HepG2 (cell line): ENCODE data around the gene FNDC7. TPM values are rescaled to one million over a fixed set of nuclear protein-coding genes. Genes with fewer than 3 reads are reported as not detected.
A peak's percentile ranks its signal among the peaks of the same experiment; 100 is the strongest.

Source experiments
- ATAC-seq: fragments of 200-7000 bp; cut with Tn5 transposase; 3 replicates; pipeline ENCODE4 v1.9.1; 2020; ENCODE audit warnings: mild to moderate bottlenecking, moderate library complexity
- BruUV-seq: library from RNA; stranded (reverse); fragments of 400-500 nt; replicated peaks from 2 replicates; lab custom pipeline; 2021; lab: Mats Ljungman, UMichigan
- CTCF ChIA-PET: fragments of 300-600 bp; formaldehyde crosslinking; extraction: SDS; loops from one replicate; lab custom pipeline; 2021; ENCODE audit warnings: low total read pairs, inconsistent platforms, low intra/inter-chr PET ratio; lab: Yijun Ruan, JAX
- POLR2A ChIA-PET: fragments of 350-600 bp; sonication (Branson Sonifier 250); formaldehyde crosslinking; loops from one replicate; lab custom pipeline; 2020; ENCODE audit warnings: antibody characterized with exemption, inconsistent platforms; lab: Yijun Ruan, JAX
- DNase-seq: peaks from one replicate; pipeline ENCODE4 v3.0.0-alpha.2; 2015; ENCODE audit warnings: low spot score
- FAIRE-seq: peaks from 3 replicates; lab custom pipeline; 2011; peaks lifted over from hg19 to GRCh38; lab: Jason Lieb, UNC
- H2AFZ ChIP-seq: one replicate; pipeline ENCODE4 v1.6.1; 2011; ENCODE audit warnings: low read length, inconsistent platforms
- H3K27ac ChIP-seq: fragments of 300-600 bp; 3 replicates; pipeline ENCODE4 v1.8.0; 2011; ENCODE audit warnings: mixed run types, mild to moderate bottlenecking, mixed read lengths, low read length, inconsistent platforms; ENCODE audit not compliant: insufficient read depth; ENCODE audit errors: extremely low read length
- H3K27me3 ChIP-seq, 2 experiments: fragments of 200-600 bp in 1 of 2; 2 replicates in 1 of 2; 3 replicates in 1 of 2; pipeline versions ENCODE4 v1.6.0 to v1.8.0; 2011; ENCODE audit warnings: low read length in 2 of 2, mild to moderate bottlenecking in 2 of 2, moderate library complexity in 2 of 2, inconsistent platforms in 1 of 2; ENCODE audit not compliant: insufficient read depth in 2 of 2, control insufficient read depth in 1 of 2
- H3K36me3 ChIP-seq, 2 experiments: fragments of 200-600 bp in 1 of 2; replicated peaks in 1 of 2; 2 replicates in 1 of 2; 3 replicates in 1 of 2; pipeline versions ENCODE4 v1.5.1 to v1.8.0; 2011; ENCODE audit warnings: low read length in 2 of 2, inconsistent platforms in 1 of 2; ENCODE audit not compliant: insufficient read depth in 2 of 2, control insufficient read depth in 1 of 2
- H3K4me1 ChIP-seq: 2 replicates; pipeline ENCODE4 v1.5.1; 2012; ENCODE audit warnings: low read length, inconsistent platforms; ENCODE audit not compliant: insufficient read depth
- H3K4me2 ChIP-seq: 2 replicates; pipeline ENCODE4 v1.6.0; 2011; ENCODE audit warnings: low read depth, low read length, inconsistent platforms
- H3K4me3 ChIP-seq, 3 experiments: fragments of 200-600 bp in 1 of 3; sonication (generic), shearing (Covaris generic) in 1 of 3; replicated peaks in 1 of 3; 2 replicates each; pipeline ENCODE4 v1.5.1; 2011 to 2016; ENCODE audit warnings: low read length in 3 of 3, inconsistent platforms in 2 of 3, low read depth in 2 of 3, mild to moderate bottlenecking in 2 of 3, control low read depth in 1 of 3, mixed read lengths in 1 of 3; ENCODE audit not compliant: insufficient read depth in 1 of 3
- H3K79me2 ChIP-seq: one replicate; pipeline ENCODE4 v1.6.1; 2011; ENCODE audit warnings: low read length, inconsistent platforms; ENCODE audit not compliant: insufficient read depth
- H3K9ac ChIP-seq: 2 replicates; pipeline ENCODE4 v1.6.0; 2011; ENCODE audit warnings: mild to moderate bottlenecking, low read depth, low read length, inconsistent platforms; ENCODE audit not compliant: insufficient read depth
- H3K9me3 ChIP-seq: 2 replicates; pipeline ENCODE4 v1.5.1; 2012; ENCODE audit warnings: mild to moderate bottlenecking, low read length
- H4K20me1 ChIP-seq: 2 replicates; pipeline ENCODE4 v1.6.0; 2011; ENCODE audit warnings: inconsistent platforms, mild to moderate bottlenecking, low read length, moderate library complexity; ENCODE audit not compliant: insufficient read depth
- BHLHE40 ChIP-seq: IDR thresholded peaks from 2 replicates; pipeline ENCODE4 v1.6.1; 2011; ENCODE audit warnings: low read length, improper control_type of control experiment
- GPBP1L1 ChIP-seq: sonication (generic); formaldehyde crosslinking; IDR thresholded peaks from 2 replicates; pipeline ENCODE4 v1.5.0; 2020; ENCODE audit warnings: mild to moderate bottlenecking, missing genetic modification reagents
- MXD3 ChIP-seq: IDR thresholded peaks from 2 replicates; pipeline ENCODE4 v1.6.1; 2016; ENCODE audit warnings: mild to moderate bottlenecking, missing biosample characterization, missing genetic modification reagents
- NCOR1 ChIP-seq: fragments of 200-600 bp; sonication (generic); IDR thresholded peaks from 2 replicates; pipeline ENCODE4 v1.7.0; 2017; ENCODE audit warnings: antibody characterized with exemption, low read length, borderline replicate concordance
- PCBP2 ChIP-seq: fragments of 200-400 bp; formaldehyde crosslinking; optimal IDR thresholded peaks from 2 replicates; pipeline ENCODE3; 2018; ENCODE audit warnings: low read length, low read depth; ENCODE audit not compliant: poor library complexity, severe bottlenecking
- ZFP41 ChIP-seq: sonication (generic); formaldehyde crosslinking; IDR thresholded peaks from 2 replicates; pipeline ENCODE4 v1.4.0; 2020; ENCODE audit warnings: mild to moderate bottlenecking, missing genetic modification reagents, borderline replicate concordance
- WGBS: methylation state at CpG from one replicate; pipeline ENCODE4 v1.1.6; 2017; ENCODE audit warnings: low lambda C conversion rate; 5-methylcytosine and 5-hydroxymethylcytosine counted together
- in situ Hi-C: cut with HindIII; loops from 2 replicates; pipeline ENCODE4 v1.10.0; 2017; ENCODE audit warnings: low pct_unique_long_range_greater_than_20kb; ENCODE audit not compliant: extremely low pct_ligation_motif_present
- intact Hi-C: fragments of 100-400 bp; cut with micrococcal nuclease; formaldehyde crosslinking; loops from one replicate; pipeline ENCODE4 v1.10.0; 2022; ENCODE audit not compliant: unreplicated experiment
- polyA plus RNA-seq, 8 experiments: library from polyadenylated mRNA; depleted of rRNA in 3 of 8; stranded (reverse) in 7 of 8; unstranded in 1 of 8; fragments of >200 nt; fragmentation: Illumina TruSeq in 4 of 8; extraction: Trizol in 4 of 8; gene quantifications; 2 replicates each; pipeline versions ENCODE4 v1.2.1 to v1.2.3, GENCODE V29; 2011 to 2016; ENCODE audit warnings: low read depth in 4 of 8, missing spikeins in 1 of 8, mixed read lengths in 1 of 8; ENCODE audit not compliant: insufficient read depth in 1 of 8
- total RNA-seq, 5 experiments: library from RNA; depleted of rRNA; stranded (reverse); fragments of >200 nt; fragmentation: Illumina TruSeq; extraction: Trizol; gene quantifications; 2 replicates each; pipeline ENCODE4 v1.2.3, GENCODE V29; 2016; ENCODE audit warnings: low read depth in 1 of 5

Gene FNDC7
- total and polyA plus RNA-seq, 2 of the 13 experiments (the other 11 are each of a cell fraction or from before 2014, with no cell fraction given), result 0.03 TPM; not detected in 1

GRCh38 chr1:108695535-108695934 lies 17.2 kb upstream of the FNDC7 start:
- in situ Hi-C loops (no loop called here), intact Hi-C loops (no loop called here)
- Histone ChIP-seq H3K27ac (no peak overlapping the region), H3K4me3 (peak overlapping the region in 1 of 3 experiments; percentile 93; a peak in 1 of 6 replicates), H3K9ac (no peak overlapping the region), H4K20me1 (peaks cover 25% of the 10 kb centered on the region), H3K79me2 (peaks cover 48% of the 10 kb centered on the region), H3K36me3 (peaks cover 15 to 47% of the 10 kb centered on the region in 2 experiments), H3K27me3 (no peaks in the 10 kb centered on the region; a peak in 1 of 5 replicates), H3K4me1 (peaks cover 24% of the 10 kb centered on the region), H3K9me3 (no peaks in the 10 kb centered on the region), H2AFZ (no peak overlapping the region), H3K4me2 (peak overlapping the region; percentile 81)
- DNase-seq, result no peak
- FAIRE-seq, result no peak
- ChIA-PET POLR2A (no interaction called here), CTCF (no interaction called here)
- BruUV-seq, result no TSS peak
- ATAC-seq, result no peak
- WGBS, result 90% methylated on average over 5 of the region's 5 CpGs
- TF ChIP-seq BHLHE40 (no peak), PCBP2 (no peak), MXD3 (CRISPR knock-in tag) (no peak), NCOR1 (no peak), ZFP41 (CRISPR knock-in tag) (no peak), GPBP1L1 (CRISPR knock-in tag) (no peak)
